Spinal cord (tissue), 10 donors: ENCODE results near the gene KIF1C. TPM values are rescaled to one million over a fixed set of nuclear protein-coding genes. Genes with fewer than 3 reads are reported as not detected.

Source experiments
- DNase-seq, 6 donors: peaks; one replicate each; pipeline versions ENCODE4 v3.0.0 to v3.0.0-alpha.2; 2013 to 2015; ENCODE audit warnings: low spot score in 6 of 6, low read depth in 4 of 6
- H3K27ac ChIP-seq: one replicate; pipeline ENCODE4 v1.5.1; 2013; ENCODE audit warnings: low read depth, low read length, control low read depth
- H3K27me3 ChIP-seq: one replicate; pipeline ENCODE4 v1.6.1; 2013; ENCODE audit warnings: low read length; ENCODE audit not compliant: control insufficient read depth, insufficient read depth
- H3K36me3 ChIP-seq: one replicate; pipeline ENCODE4 v1.6.1; 2013; ENCODE audit warnings: low read length; ENCODE audit not compliant: control insufficient read depth, insufficient read depth
- H3K4me1 ChIP-seq: one replicate; pipeline ENCODE4 v1.6.1; 2013; ENCODE audit warnings: low read length; ENCODE audit not compliant: control insufficient read depth, insufficient read depth
- H3K4me3 ChIP-seq: one replicate; pipeline ENCODE4 v1.5.1; 2013; ENCODE audit warnings: low read depth, low read length, control low read depth
- H3K9me3 ChIP-seq: one replicate; pipeline ENCODE4 v1.6.1; 2013; ENCODE audit warnings: low read length; ENCODE audit not compliant: control insufficient read depth, insufficient read depth
- WGBS: methylation state at CpG from one replicate; pipeline ENCODE4 v1.1.5; 2013; ENCODE audit warnings: missing lambda C conversion rate; ENCODE audit not compliant: insufficient coverage; 5-methylcytosine and 5-hydroxymethylcytosine counted together
- long read RNA-seq, 4 donors: transcript quantifications; one replicate each; lab custom pipeline, GENCODE V29; 2026
- polyA plus RNA-seq, 2 donors: library from polyadenylated mRNA; unstranded; fragments of 120-200 nt; gene quantifications; one replicate each; pipeline ENCODE4 v1.2.1, GENCODE V29; 2013; ENCODE audit not compliant: insufficient read length in 2 of 2
- total RNA-seq, 2 donors: library from RNA; depleted of rRNA in 1 of 2; stranded (reverse); fragments of 120-200 nt in 1 of 2; fragments of >200 nt in 1 of 2; gene quantifications; one replicate each; pipeline versions ENCODE4 v1.2.3 to v1.2.4, GENCODE V29; 2013 to 2014
- donor health status: healthy.

Gene KIF1C
- total RNA-seq (10 to 100 TPM; 24.4 to 52.3 TPM), polyA plus RNA-seq (10 to 100 TPM; 41.7 to 56.0 TPM)
- long read RNA-seq, donor 1, full-length matches to known transcripts = 2 of 2 reads
- long read RNA-seq, donor 1, partial matches to known transcripts = 0 of 2 reads
- long read RNA-seq, donor 1, other reads (novel, unspliced or antisense) = 0 of 2 reads
- long read RNA-seq, donor 2, partial matches to known transcripts = 5 of 5 reads
- long read RNA-seq, donor 2, other reads (novel, unspliced or antisense) = 0 of 5 reads
- long read RNA-seq, donor 3, full-length matches to known transcripts = 3 of 3 reads
- long read RNA-seq, donor 3, partial matches to known transcripts = 0 of 3 reads
- long read RNA-seq, donor 3, other reads (novel, unspliced or antisense) = 0 of 3 reads
- long read RNA-seq, donor 4, full-length matches to known transcripts = 5 of 10 reads
- long read RNA-seq, donor 4, partial matches to known transcripts = 5 of 10 reads
- long read RNA-seq, donor 4, other reads (novel, unspliced or antisense) = 0 of 10 reads

DNA sequence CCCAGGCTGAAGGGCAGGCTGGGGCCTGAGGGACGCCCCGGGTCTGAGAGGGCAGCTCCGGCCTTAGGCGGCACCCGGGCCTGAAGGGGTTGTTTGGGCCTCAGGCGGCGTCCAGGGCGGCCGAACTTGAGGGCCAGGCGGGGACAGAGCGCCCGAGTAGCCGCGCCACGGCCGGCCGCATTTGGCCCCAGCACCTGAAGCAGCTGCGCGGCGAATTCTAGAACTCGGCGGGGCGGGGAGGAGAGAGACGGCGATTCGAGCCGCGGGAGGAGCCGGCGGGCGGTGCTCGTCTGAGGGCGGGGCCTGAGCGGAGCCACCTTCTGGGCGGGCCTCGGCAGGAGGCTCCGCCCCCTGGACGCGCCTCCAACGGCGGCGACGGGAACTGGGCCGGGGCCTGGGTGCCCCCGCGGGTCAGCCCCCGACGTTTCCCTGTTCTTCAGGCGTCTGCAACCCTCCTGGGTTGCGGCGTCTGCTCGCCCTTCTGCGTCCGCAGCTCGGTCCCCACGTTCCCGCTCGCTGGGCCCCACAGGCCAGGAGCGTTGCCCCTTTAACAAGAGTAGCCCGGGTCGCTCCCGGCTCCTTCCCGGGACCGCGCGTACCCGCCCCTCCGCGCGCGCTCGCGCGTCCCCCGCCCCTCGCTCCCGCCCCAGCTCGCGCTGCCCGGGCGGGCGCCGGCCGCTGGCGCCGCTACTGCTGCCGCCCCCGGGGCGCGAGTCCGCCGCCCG lies at the start of gene KIF1C, which contains the start of gene INCA1:
KIF1C (plus strand) TSS at position 649 of the 725 bp plus-strand sequence. CDS start 2,297 bp downstream, outside the sequence.
INCA1 (minus strand) TSS at position 221 of the 725 bp plus-strand sequence. CDS start 3,085 bp downstream, outside the sequence.
- Histone ChIP-seq H3K27me3 (no peaks in the 10 kb centered on the region), H3K9me3 (no peaks in the 10 kb centered on the region), H3K27ac (peak within 1 kb of the TSS; percentile 90), H3K4me3 (peak within 1 kb of the TSS; percentile 66), H3K36me3 (peaks cover 29% of the 10 kb centered on the region), H3K4me1 (peaks cover 30% of the 10 kb centered on the region)
- WGBS = under 1% methylated on average over 93 of the region's 93 CpGs
- DNase-seq = peak; percentile 82 to 97 (median 84)

DNA sequence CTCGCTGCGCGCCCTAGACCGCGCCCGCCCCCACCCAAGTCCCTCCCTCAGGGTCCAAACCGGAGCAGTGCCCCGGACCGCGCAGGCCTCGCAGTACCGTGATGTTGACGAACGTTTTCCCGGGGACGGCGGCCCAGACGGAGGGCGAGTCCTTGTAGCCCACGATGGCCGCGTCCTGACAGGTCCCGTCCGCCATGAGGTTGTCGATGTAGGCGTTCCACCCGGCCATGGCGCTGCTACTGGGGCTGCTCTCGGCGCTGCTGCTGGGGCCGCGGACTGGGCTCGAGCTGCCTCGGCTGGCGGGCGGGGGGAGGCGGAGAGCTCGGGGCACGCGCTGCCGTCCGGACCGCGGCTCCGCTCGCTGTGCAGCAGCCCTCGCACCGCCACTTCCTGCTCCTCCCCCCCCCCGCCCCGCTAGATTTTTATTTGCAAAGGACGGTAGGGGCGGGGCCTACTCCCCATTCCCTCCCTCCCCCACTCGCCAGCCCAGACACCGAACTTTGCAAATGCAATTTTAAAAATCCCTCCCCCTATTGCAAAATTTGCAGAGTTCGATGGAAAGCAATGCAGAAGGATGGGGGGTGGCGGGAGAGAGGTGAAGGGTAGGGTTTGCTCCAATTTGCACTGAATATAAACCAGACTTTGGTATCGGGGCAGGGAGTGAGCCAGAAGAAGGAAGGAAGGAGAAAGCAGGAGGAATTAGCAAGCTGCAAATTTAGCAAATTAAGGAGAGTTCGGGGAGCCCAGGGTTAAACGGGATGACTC lies 49.4 kb upstream of the KIF1C start, which contains the start of gene PFN1:
PFN1 (minus strand) TSS at position 365 of the 765 bp plus-strand sequence; CDS start at position 229, 136 bp downstream.
- H3K4me3 ChIP-seq = peak within 1 kb of the TSS; percentile 92
- H3K36me3 ChIP-seq = peaks cover 25% of the 10 kb centered on the region
- peaks cover 10% of the 10 kb centered on the region for H3K27me3 ChIP-seq
- peak in 4 of 6 donors; percentile 67 to 95 (median 88) for DNase-seq
- under 1% methylated on average over 53 of the region's 59 CpGs for WGBS
- H3K27ac ChIP-seq = peak within 1 kb of the TSS; percentile 96
- H3K9me3 ChIP-seq = no peaks in the 10 kb centered on the region
- peaks cover 29% of the 10 kb centered on the region for H3K4me1 ChIP-seq

DNA sequence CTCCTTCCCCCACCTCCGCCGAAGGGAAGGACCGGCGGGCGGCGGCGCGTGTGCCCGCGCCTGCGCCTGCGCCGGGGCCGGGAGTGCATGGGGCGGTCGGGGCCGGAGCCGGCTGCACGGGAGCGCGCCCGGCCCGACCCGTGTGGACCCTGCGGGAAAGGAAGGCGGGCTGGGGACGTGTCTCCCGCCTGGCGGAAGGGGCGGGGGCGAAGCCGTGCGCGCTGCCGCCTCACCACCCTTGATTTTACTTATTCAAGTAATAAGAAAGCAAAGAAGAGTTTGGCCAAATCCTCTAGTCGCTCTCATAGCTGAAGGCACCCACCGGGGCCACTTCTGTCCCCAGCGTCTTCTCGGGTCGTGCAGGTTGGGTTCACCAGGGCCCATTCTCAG lies 48.8 kb upstream of the KIF1C start:
- peak overlapping the region; percentile 96 for H3K27ac ChIP-seq
- peaks cover 19% of the 10 kb centered on the region for H3K36me3 ChIP-seq
- H3K4me3 ChIP-seq = peak overlapping the region; percentile 92
- 0% methylated on average over 30 of the region's 40 CpGs for WGBS
- peaks cover 29% of the 10 kb centered on the region for H3K4me1 ChIP-seq
- peaks cover 10% of the 10 kb centered on the region for H3K27me3 ChIP-seq
- DNase-seq = peak in 4 of 6 donors; percentile 62 to 94 (median 84)
- no peaks in the 10 kb centered on the region for H3K9me3 ChIP-seq

DNA sequence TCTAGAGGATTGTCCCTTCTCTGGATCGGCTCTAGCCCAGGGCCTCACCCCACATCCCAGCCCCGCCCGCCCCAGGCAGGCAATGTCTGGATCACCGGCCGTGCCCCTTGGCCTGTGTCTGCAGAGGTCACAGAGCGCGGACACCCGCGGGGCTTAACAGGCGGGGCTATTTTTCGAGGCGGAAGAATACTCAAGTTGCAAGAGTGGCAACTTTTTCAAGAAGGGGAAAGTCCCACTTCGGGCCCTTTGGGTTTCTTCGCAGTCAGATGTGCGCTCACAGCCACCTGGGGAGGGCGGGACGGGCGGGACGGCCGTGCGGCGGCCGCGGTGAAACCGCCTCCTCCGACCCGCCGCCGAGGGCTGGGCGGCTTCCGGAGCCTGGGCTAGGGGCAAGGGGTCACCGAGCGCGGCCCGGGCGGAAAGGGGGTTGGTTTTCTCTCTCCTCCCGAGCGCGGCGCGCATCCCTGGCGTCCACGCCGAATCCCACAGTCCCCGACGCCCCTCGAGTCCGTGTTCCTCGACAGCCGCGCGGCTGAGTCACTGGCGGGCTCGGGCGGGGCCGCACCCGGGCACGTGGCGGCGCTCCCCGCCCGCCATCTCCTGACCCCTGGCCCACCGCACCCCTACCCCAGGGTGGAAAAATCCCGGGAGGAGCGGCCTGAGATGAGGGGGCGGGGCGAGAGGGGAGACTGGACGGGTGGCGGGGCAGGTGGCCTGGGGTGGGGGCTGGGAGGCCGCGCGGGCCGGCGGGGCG lies 48.3 kb upstream of the KIF1C start:
- no peaks in the 10 kb centered on the region for H3K9me3 ChIP-seq
- DNase-seq = peak in 1 of 6 donors; percentile 72
- peaks cover 29% of the 10 kb centered on the region for H3K4me1 ChIP-seq
- under 1% methylated on average over 64 of the region's 75 CpGs for WGBS
- peaks cover 13% of the 10 kb centered on the region for H3K36me3 ChIP-seq
- H3K4me3 ChIP-seq = peak overlapping the region; percentile 92
- peak overlapping the region; percentile 96 for H3K27ac ChIP-seq
- H3K27me3 ChIP-seq = peaks cover 10% of the 10 kb centered on the region

DNA sequence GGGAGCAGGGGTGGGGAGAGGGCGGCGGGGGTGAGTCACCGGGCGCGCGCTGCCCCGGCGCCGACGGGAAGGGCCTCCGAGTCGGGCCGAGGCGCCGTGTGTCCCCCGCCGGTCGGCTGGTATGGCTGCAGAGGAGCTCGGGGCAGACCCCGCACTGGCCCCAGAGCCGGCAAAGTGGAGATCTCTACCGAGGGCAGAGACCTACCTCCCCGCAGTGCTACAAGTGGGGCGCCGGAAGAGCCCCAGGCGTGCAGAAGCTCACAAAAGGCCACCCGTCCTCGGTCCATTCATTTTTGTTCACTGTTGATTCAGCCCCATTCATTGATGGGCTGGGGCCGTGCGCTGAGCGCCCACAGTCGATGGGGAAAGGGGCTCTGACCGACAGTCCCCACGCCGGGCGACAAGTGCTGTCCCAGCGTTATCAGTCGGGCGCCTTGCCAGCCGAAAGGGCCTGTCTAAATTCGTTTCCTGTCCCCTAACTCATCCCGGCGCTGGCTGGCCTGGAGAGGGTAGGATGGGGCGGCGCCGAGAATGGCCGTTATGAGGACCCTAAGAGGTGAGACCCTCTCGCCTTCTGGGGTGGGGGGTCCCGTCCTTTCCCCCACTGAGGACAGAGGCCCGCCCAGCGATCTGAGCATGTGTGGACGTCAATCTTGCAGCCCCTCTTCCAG lies 47.5 kb upstream of the KIF1C start:
- DNase-seq = peak in 1 of 6 donors; percentile 44
- H3K27ac ChIP-seq = peak overlapping the region; percentile 69
- H3K27me3 ChIP-seq = peaks cover 10% of the 10 kb centered on the region
- H3K9me3 ChIP-seq = no peaks in the 10 kb centered on the region
- peak overlapping the region; percentile 38 for H3K4me3 ChIP-seq
- 5% methylated on average over 47 of the region's 52 CpGs for WGBS
- H3K36me3 ChIP-seq = peaks cover 7% of the 10 kb centered on the region
- peaks cover 26% of the 10 kb centered on the region for H3K4me1 ChIP-seq

DNA sequence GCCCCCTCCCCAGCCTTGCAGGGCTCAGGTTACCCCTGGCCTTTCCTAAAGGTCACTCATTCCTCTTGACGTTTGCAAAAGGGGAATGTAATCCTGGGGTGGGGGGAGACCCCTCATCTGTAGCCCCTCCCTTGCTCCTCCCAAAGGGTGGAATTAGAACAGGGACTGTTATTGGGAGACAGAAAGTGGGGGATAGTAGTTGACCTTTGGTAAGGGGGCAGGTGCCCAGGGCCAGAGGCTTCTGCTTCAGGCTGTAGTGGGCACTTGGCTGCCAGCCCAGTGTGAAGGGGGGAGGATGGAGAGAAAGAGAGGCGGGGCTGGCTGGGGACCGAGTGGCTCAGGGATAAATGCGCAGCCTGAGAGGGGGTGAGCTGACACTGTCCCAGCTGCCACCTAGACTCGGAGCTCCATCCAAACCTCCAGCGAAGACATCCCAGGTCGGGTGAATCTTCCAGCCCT lies 47.0 kb upstream of the KIF1C start, which contains the start of gene ENO3:
ENO3 (plus strand) TSS at position 374 of the 459 bp plus-strand sequence. CDS start 711 bp downstream, outside the sequence.
- H3K4me1 ChIP-seq = peaks cover 21% of the 10 kb centered on the region
- peak within 1 kb of the TSS; percentile 69 for H3K27ac ChIP-seq
- DNase-seq = no peak
- 48% methylated on average over 4 of the region's 7 CpGs for WGBS
- peaks cover 10% of the 10 kb centered on the region for H3K27me3 ChIP-seq
- peaks cover 1% of the 10 kb centered on the region for H3K36me3 ChIP-seq
- H3K9me3 ChIP-seq = no peaks in the 10 kb centered on the region
- H3K4me3 ChIP-seq = peak within 1 kb of the TSS; percentile 38

DNA sequence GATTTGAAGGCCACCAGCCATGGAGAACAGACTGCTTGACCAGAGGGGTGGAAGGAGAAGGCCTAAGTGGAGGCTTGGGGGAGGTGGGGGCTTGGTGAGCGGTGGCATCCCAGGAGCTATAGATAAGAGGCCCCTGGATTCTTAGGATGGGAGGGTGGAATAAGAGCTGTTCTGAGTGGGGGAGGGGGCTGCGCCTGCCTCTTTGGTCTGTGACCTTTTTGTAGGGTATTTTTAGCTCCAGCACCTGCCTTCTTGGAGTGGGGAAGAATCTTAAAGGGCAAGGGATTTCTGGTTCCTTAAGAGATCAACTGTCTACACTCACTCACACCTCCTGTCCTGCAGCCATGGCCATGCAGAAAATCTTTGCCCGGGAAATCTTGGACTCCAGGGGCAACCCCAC lies 46.3 kb upstream of the KIF1C start:
- no peaks in the 10 kb centered on the region for H3K9me3 ChIP-seq
- peaks cover 20% of the 10 kb centered on the region for H3K4me1 ChIP-seq
- no peak overlapping the region for H3K27ac ChIP-seq
- WGBS = 68% methylated on average over 2 of the region's 3 CpGs
- peaks cover 10% of the 10 kb centered on the region for H3K27me3 ChIP-seq
- no peak overlapping the region for H3K4me3 ChIP-seq
- H3K36me3 ChIP-seq = peaks cover 3% of the 10 kb centered on the region
- DNase-seq = no peak

DNA sequence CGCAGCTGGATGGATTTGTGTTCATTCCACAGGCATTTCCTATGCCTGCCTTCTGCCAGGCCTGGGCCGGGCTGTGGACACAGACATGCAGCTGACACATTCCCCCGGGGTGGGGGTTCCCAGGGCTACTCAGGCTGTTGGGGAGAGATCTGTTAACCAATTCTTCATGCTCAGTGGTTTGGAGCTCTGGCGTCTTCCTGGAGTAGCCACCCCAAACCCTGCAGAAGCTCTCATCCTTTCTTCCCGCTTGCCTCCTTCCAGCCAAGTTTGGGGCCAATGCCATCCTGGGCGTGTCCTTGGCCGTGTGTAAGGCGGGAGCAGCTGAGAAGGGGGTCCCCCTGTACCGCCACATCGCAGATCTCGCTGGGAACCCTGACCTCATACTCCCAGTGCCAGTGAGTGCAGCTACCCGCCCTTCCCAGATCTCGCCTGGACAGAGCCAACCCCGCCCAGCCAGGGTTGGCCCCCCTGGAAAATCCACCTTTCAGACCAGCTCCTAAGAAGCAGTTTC lies 44.2 kb upstream of the KIF1C start:
- no peak overlapping the region for H3K27ac ChIP-seq

More for the DNA sequence above, 44.2 kb upstream of the KIF1C start:
- Histone ChIP-seq H3K9me3 (no peaks in the 10 kb centered on the region), H3K36me3 (peaks cover 17% of the 10 kb centered on the region), H3K4me1 (peaks cover 14% of the 10 kb centered on the region), H3K27me3 (peaks cover 10% of the 10 kb centered on the region), H3K4me3 (no peak overlapping the region)
- WGBS = 94% methylated on average over 12 of the region's 14 CpGs
- no peak for DNase-seq
